ENCODE results near the gene AIFM3.

The AIFM3 gene

DNA sequence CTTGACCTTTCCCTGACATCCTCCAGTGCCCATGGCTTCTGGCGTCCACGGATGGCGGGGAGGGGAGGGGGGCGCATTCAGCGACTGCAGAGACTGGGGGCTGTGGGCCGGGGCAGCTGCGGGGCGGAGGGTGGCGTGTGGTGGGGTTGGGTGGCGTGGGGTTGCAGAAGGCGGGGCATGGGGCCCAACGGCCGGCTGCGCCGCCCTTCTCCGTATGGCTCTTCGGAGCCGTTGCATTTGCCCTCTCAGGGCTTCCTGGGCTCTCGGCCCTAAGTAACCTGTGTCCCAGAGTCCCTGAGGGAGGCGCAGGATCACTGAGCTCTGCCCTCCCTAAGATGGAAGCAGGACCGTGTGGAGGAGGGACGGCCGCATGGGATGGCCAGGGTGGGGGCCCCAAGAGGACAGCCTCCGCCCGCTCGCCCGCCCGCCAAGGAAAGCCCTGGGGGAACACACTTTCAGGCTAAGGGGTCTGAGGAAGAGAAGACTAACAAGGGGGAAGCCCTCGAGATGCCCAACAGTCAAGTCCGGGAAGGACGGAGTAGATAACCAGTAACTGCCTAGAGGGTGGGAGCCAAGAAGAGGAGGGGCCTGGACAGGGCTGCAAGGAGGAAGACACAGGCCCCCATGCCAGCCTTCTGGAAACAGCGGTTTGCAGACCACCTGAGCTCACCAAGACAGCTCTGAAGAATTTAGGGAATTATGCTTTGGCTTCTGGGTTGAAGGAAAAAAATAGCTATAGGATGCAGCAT is 9.2 kb upstream of the AIFM3 start:
- H3K27ac ChIP-seq (ENCODE audit: insufficient read depth, low read length, poor library complexity, severe bottlenecking): no peak overlapping the region
- peak overlapping the region; percentile 43 for H3K4me3 ChIP-seq (ENCODE audit: insufficient read depth, low read depth, low read length, poor library complexity, severe bottlenecking)

DNA sequence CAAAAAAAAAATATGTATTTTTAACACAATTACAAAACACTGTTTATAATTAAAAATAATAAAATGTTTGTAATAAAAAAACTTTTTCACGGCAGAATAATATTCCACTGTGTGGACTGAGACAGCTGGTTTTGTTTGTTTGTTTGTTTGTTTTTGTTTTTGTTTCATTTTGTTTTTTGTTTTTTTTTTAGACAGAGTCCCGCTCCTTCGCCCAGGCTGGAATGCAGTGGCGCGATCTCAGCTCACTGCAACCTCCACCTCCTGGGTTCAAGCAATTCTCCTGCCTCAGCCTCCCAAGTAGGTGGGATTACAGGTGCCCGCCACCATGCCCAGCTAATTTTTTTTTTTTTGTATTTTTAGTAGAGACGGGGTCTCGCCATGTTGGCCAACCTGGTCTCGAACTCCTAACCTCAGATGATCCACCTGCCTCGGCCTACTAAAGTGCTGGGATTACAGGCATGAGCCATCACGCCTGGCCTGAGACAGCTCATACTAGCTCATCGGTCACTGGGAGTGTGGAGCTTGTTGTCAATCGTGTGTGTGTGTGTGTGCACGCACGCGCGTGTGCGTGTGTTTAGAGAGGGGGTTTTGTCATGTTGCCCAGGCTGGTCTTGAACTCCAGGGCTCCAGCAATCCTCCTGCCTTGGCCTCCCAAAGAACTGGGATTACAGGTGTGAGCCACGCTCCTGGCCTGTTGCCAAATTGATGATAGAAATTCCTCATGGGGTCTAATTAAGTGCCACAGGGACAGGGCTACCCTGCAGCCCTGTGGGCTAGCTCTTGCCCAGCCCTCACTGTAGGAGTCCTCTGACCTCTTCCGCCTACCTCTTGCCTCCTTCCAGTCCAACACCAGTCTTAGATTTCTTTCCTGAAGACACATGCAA is 7.2 kb upstream of the AIFM3 start:
- DNase-seq: no peak
- H3K4me1 ChIP-seq (ENCODE audit: control insufficient read depth, insufficient read depth, low read length, poor library complexity, severe bottlenecking): peaks cover 22% of the 10 kb centered on the region
- no peak overlapping the region for H3K27ac ChIP-seq (ENCODE audit: insufficient read depth, low read length, poor library complexity, severe bottlenecking)
- H3K27me3 ChIP-seq (replicated peaks; ENCODE audit: control insufficient read depth, insufficient read depth, low read length, poor library complexity, severe bottlenecking): peaks cover 10% of the 10 kb centered on the region
- no peaks in the 10 kb centered on the region for H3K36me3 ChIP-seq (ENCODE audit: control insufficient read depth, insufficient read depth, low read length)
- no peaks in the 10 kb centered on the region for H3K9me3 ChIP-seq (ENCODE audit: control insufficient read depth, low read length)
- no peak overlapping the region for H3K4me3 ChIP-seq (ENCODE audit: insufficient read depth, low read depth, low read length, poor library complexity, severe bottlenecking)

More for the DNA sequence above, 9.2 kb upstream of the AIFM3 start:
- H3K4me1 ChIP-seq (ENCODE audit: control insufficient read depth, insufficient read depth, low read length, poor library complexity, severe bottlenecking): peaks cover 15% of the 10 kb centered on the region
- no peak for DNase-seq
- peaks cover under 1% of the 10 kb centered on the region for H3K36me3 ChIP-seq (ENCODE audit: control insufficient read depth, insufficient read depth, low read length)
- peaks cover 10% of the 10 kb centered on the region for H3K27me3 ChIP-seq (replicated peaks; ENCODE audit: control insufficient read depth, insufficient read depth, low read length, poor library complexity, severe bottlenecking)
- no peaks in the 10 kb centered on the region for H3K9me3 ChIP-seq (ENCODE audit: control insufficient read depth, low read length)

DNA sequence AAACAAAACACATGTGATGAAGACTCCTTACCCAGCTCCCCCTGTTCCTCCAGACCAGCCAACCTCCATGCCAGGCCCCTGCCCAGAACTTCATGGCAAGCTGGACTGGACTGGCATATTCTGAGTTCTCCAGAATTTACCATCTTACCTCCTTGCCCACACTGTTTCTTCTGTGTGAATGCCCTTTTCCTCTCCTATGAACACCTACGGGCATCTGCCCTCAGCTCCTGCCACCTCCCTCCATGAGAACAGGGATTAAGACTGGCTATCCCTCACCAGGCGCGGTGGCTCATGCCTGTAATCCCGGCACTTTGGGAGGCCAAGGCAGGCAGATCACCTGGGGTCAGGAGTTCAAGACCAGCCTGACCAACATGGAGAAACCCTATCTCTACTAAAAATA is 6.4 kb upstream of the AIFM3 start:
- no peak overlapping the region for H3K4me3 ChIP-seq (ENCODE audit: insufficient read depth, low read depth, low read length, poor library complexity, severe bottlenecking)
- no peaks in the 10 kb centered on the region for H3K36me3 ChIP-seq (ENCODE audit: control insufficient read depth, insufficient read depth, low read length)
- H3K4me1 ChIP-seq (ENCODE audit: control insufficient read depth, insufficient read depth, low read length, poor library complexity, severe bottlenecking): peaks cover 27% of the 10 kb centered on the region
- no peak for DNase-seq
- H3K27me3 ChIP-seq (replicated peaks; ENCODE audit: control insufficient read depth, insufficient read depth, low read length, poor library complexity, severe bottlenecking): peaks cover 10% of the 10 kb centered on the region
- H3K27ac ChIP-seq (ENCODE audit: insufficient read depth, low read length, poor library complexity, severe bottlenecking): no peak overlapping the region
- no peaks in the 10 kb centered on the region for H3K9me3 ChIP-seq (ENCODE audit: control insufficient read depth, low read length)

DNA sequence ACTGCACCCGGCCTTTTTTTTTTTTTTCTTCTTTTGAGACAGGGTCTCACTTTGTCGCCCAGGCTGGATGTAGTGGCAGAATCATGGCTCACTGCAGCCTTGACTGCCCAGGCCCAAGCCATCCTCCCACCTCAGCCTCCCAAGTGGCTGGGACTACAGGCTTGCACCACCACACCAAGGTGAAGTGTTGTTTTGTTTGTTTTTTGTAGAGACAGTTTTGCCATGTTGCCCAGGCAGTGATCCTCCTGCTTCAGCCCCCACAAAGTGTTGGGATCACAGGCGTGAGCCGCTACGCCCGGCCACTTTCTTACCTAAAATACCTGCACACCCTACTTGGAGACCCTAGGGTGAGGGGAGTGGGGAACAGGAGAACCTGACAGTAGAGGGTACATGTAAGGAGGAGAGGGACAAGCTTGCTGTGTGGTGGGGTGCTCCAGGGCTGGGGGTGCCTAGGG is 4.5 kb upstream of the AIFM3 start:
- H3K4me1 ChIP-seq (ENCODE audit: control insufficient read depth, insufficient read depth, low read length, poor library complexity, severe bottlenecking): peaks cover 18% of the 10 kb centered on the region

DNA sequence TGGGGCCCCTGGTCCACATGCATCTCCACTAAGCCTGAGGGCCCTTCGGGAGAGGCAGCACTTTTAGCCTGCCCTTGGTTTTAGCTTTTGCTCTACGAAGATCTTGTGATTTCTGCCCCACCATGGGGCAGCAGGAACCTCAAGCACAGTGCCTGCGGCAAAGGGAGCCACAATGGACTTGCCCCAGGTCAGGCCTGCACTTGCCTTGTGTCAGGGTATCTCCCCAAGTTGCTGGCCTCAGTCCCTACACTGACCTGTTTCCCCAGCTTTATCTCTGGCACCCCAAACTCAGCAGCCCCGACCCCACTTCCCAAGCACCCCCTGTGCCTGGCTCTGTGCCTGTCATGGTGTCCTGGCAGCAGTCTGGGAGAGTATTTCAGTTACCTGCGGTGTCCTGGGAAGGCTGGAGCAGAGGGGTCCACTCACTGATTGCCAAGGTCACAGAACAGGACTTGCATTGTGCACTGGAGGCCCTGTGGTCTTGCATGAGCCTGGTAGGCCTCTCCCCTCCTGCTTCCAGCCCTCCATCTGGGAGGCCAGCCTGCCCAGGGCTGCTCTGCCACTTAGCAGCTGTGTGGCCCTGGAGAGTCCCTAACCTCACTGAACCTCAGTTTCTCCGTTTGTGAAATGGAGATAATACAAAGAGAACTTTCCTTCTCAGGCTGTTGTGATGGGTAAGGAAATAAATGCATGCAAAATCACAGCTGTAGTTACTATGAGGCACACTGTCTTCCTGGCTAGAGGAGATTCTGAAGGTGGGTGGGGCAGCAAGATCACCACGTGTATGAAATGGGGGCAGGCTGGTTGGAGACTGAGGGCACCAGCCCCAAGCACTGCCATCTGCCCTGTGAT is 3.6 kb upstream of the AIFM3 start:
- H3K27me3 ChIP-seq (replicated peaks; ENCODE audit: control insufficient read depth, insufficient read depth, low read length, poor library complexity, severe bottlenecking): no peaks in the 10 kb centered on the region
- no peaks in the 10 kb centered on the region for H3K36me3 ChIP-seq (ENCODE audit: control insufficient read depth, insufficient read depth, low read length)
- H3K4me1 ChIP-seq (ENCODE audit: control insufficient read depth, insufficient read depth, low read length, poor library complexity, severe bottlenecking): peaks cover 13% of the 10 kb centered on the region
- DNase-seq: no peak
- H3K27ac ChIP-seq (ENCODE audit: insufficient read depth, low read length, poor library complexity, severe bottlenecking): no peak overlapping the region
- H3K9me3 ChIP-seq (ENCODE audit: control insufficient read depth, low read length): no peaks in the 10 kb centered on the region
- no peak overlapping the region for H3K4me3 ChIP-seq (ENCODE audit: insufficient read depth, low read depth, low read length, poor library complexity, severe bottlenecking)

More for the DNA sequence above, 4.5 kb upstream of the AIFM3 start:
- H3K27ac ChIP-seq (ENCODE audit: insufficient read depth, low read length, poor library complexity, severe bottlenecking): no peak overlapping the region
- DNase-seq: no peak
- no peaks in the 10 kb centered on the region for H3K9me3 ChIP-seq (ENCODE audit: control insufficient read depth, low read length)
- no peaks in the 10 kb centered on the region for H3K36me3 ChIP-seq (ENCODE audit: control insufficient read depth, insufficient read depth, low read length)
- peaks cover 1% of the 10 kb centered on the region for H3K27me3 ChIP-seq (replicated peaks; ENCODE audit: control insufficient read depth, insufficient read depth, low read length, poor library complexity, severe bottlenecking)
- no peak overlapping the region for H3K4me3 ChIP-seq (ENCODE audit: insufficient read depth, low read depth, low read length, poor library complexity, severe bottlenecking)

DNA sequence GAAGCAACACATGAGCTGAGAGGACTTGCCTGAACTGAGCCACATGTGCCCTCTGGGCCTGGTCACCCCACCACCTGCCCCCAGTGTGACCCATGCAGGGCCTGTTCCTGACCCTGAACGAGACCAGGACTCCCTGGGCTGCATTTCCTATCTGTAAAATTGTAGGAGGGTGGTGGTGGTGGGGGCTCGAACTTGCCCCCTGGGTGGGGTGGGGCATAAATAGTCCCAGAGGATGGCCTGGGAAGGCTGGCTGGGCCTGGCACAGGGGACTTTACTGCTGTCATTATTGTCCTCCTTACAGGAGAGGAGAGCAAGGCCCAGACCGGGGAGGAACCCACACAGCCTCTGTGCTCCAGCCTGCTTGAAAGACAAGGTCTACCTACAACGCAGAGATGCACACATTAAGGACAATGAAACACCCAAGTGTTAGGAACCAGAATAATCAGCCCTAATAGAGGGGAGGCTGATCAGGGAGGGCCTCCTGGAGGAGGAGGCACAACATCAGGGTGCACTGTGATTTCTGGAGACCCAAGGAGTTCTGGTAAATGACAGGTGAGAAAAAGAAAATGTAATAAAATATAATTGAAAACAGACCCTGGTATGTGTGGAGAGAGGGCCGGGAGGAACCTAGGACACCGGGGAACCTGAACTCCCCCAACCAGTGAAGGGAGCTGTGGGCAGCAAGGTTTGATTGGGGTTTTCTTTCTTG is 2.8 kb upstream of the AIFM3 start:
- Histone ChIP-seq H3K4me1 (ENCODE audit: control insufficient read depth, insufficient read depth, low read length, poor library complexity, severe bottlenecking) (peaks cover 13% of the 10 kb centered on the region), H3K27ac (ENCODE audit: insufficient read depth, low read length, poor library complexity, severe bottlenecking) (no peak overlapping the region), H3K9me3 (ENCODE audit: control insufficient read depth, low read length) (no peaks in the 10 kb centered on the region), H3K36me3 (ENCODE audit: control insufficient read depth, insufficient read depth, low read length) (no peaks in the 10 kb centered on the region), H3K4me3 (ENCODE audit: insufficient read depth, low read depth, low read length, poor library complexity, severe bottlenecking) (no peak overlapping the region), H3K27me3 (replicated peaks; ENCODE audit: control insufficient read depth, insufficient read depth, low read length, poor library complexity, severe bottlenecking) (no peaks in the 10 kb centered on the region)
- DNase-seq: no peak

DNA sequence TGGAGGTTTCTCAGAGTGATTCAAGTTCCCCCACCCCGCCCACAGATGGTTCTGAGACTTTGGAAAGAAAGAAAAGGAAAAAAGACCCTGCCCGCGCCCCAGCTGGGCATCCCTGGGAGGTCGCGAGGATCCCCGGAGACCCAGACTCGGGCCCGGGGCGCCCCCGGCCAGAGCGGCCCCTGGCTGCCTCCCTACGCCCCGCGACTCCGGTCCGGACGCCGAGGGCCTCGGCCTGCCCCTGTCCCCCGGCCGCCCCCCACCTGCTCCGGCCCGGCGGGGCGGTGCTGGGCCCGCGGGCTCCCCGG is 2.3 kb upstream of the AIFM3 start:
- no peaks in the 10 kb centered on the region for H3K27me3 ChIP-seq (replicated peaks; ENCODE audit: control insufficient read depth, insufficient read depth, low read length, poor library complexity, severe bottlenecking)
- DNase-seq: no peak
- H3K9me3 ChIP-seq (ENCODE audit: control insufficient read depth, low read length): no peaks in the 10 kb centered on the region
- H3K4me1 ChIP-seq (ENCODE audit: control insufficient read depth, insufficient read depth, low read length, poor library complexity, severe bottlenecking): peaks cover 13% of the 10 kb centered on the region
- H3K27ac ChIP-seq (ENCODE audit: insufficient read depth, low read length, poor library complexity, severe bottlenecking): no peak overlapping the region
- H3K36me3 ChIP-seq (ENCODE audit: control insufficient read depth, insufficient read depth, low read length): no peaks in the 10 kb centered on the region
- no peak overlapping the region for H3K4me3 ChIP-seq (ENCODE audit: insufficient read depth, low read depth, low read length, poor library complexity, severe bottlenecking)

DNA sequence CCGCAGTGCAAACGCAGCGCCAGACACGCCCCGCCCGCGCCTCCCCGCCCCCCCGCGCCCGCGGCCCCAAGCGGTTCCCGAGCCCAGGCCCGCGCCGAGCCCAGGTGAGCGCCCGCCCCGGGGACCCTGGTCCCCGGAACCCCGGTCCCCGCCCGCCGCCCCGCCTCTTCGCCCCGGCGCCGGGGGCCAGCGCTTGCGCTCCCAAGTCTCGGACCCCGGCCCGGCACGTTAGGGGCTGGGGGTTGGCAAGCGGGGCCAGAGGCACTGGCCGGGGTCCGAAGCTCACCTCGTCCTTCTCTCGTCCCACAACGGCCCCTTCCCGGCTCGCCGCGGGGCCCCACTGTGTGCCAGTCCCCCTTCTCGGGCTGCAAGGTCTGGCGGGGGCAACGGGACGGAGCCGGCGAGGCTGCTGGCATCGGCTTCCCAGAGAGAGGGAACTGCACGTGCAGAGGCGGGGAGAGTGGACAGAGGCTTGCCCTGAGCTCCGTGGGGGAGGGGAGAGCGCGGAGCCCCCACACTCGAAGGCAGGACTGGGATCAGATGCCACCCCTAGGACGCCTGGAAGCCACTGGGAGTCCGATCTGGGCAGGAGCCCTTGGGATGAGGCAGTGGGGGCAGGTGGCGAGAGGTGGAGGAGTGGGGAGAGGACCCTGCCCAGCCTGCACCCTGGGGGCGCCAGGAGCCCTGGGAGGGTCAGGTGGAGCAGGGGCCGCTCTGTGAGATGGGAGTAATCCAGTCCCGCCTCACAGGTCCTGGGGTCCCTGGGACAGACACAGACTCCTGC is 1.8 kb upstream of the AIFM3 start:
- H3K27ac ChIP-seq (ENCODE audit: insufficient read depth, low read length, poor library complexity, severe bottlenecking): no peak overlapping the region
- H3K4me1 ChIP-seq (ENCODE audit: control insufficient read depth, insufficient read depth, low read length, poor library complexity, severe bottlenecking): peaks cover 13% of the 10 kb centered on the region
- no peaks in the 10 kb centered on the region for H3K27me3 ChIP-seq (replicated peaks; ENCODE audit: control insufficient read depth, insufficient read depth, low read length, poor library complexity, severe bottlenecking)
- H3K9me3 ChIP-seq (ENCODE audit: control insufficient read depth, low read length): no peaks in the 10 kb centered on the region
- no peaks in the 10 kb centered on the region for H3K36me3 ChIP-seq (ENCODE audit: control insufficient read depth, insufficient read depth, low read length)
- no peak for DNase-seq
- H3K4me3 ChIP-seq (ENCODE audit: insufficient read depth, low read depth, low read length, poor library complexity, severe bottlenecking): peak overlapping the region; percentile 35

Data from effector memory CD4-positive, alpha-beta T cell (primary cell).